Gastrocnemius medialis (tissue), 4 donors: Measurements from ENCODE around the gene DAGLA. TPM values are rescaled to one million over a fixed set of nuclear protein-coding genes. Genes with fewer than 3 reads are reported as not detected.

ENCODE experiments used
- ATAC-seq, 2 donors: fragments of 150-250 bp; one replicate each; pipeline ENCODE4 v1.9.1; 2016
- DNase-seq, 2 donors: peaks; one replicate each; pipeline ENCODE4 v3.0.0-alpha.2; 2019
- H3K27ac ChIP-seq, 4 donors: fragments of 200-600 bp; sonication (generic); 1 replicate in 1 of 4; 2 replicates in 3 of 4; pipeline ENCODE4 v1.5.1; 2016 to 2018; ENCODE audit warnings: mild to moderate bottlenecking in 2 of 4, moderate library complexity in 1 of 4
- H3K27me3 ChIP-seq, 3 donors: fragments of 200-600 bp; sonication (generic) in 2 of 3; 1 replicate in 1 of 3; 2 replicates in 2 of 3; pipeline versions ENCODE4 v1.5.1 to v1.6.0; 2016 to 2019; ENCODE audit warnings: mild to moderate bottlenecking in 1 of 3, moderate library complexity in 1 of 3
- H3K36me3 ChIP-seq, 2 donors: fragments of 200-600 bp; sonication (generic) in 1 of 2; one replicate each; pipeline ENCODE4 v1.5.1; 2017 to 2018
- H3K4me1 ChIP-seq, 2 donors: fragments of 200-600 bp; sonication (generic) in 1 of 2; one replicate each; pipeline ENCODE4 v1.5.1; 2016 to 2017; ENCODE audit warnings: mild to moderate bottlenecking in 2 of 2
- H3K4me3 ChIP-seq, 4 donors: fragments of 200-600 bp; sonication (generic) in 3 of 4; 1 replicate in 1 of 4; 2 replicates in 3 of 4; pipeline ENCODE4 v1.5.1; 2016 to 2019; ENCODE audit warnings: mild to moderate bottlenecking in 2 of 4
- H3K9me3 ChIP-seq, 3 donors: fragments of 200-600 bp; sonication (generic) in 2 of 3; 1 replicate in 1 of 3; 2 replicates in 2 of 3; pipeline ENCODE4 v1.5.1; 2016 to 2019
- CTCF ChIP-seq, 5 experiments: fragments of 450-650 bp in 3 of 5; fragments of 200-600 bp in 2 of 5; sonication (generic) in 2 of 5; IDR thresholded peaks in 4 of 5; conservative IDR thresholded peaks in 1 of 5; 1 replicate in 4 of 5; 2 replicates in 1 of 5; pipeline ENCODE4 v1.5.1; 2016 to 2019; ENCODE audit warnings: antibody characterized with exemption in 5 of 5, mild to moderate bottlenecking in 3 of 5, moderate library complexity in 3 of 5
- POLR2A ChIP-seq, 2 donors: fragments of 450-650 bp; IDR thresholded peaks; one replicate each; pipeline ENCODE4 v1.6.1; 2017; ENCODE audit warnings: antibody characterized with exemption in 2 of 2, mild to moderate bottlenecking in 2 of 2, moderate library complexity in 2 of 2
- in situ Hi-C, 4 donors: fragments of 200-750 bp; cut with MboI; loops; one replicate each; pipeline versions ENCODE4 v1.15.0 to v1.8.0; 2017; ENCODE audit warnings: low sequenced_read_pairs in 4 of 4
- intact Hi-C: fragments of 100-400 bp; cut with DNase I; formaldehyde crosslinking; loops from one replicate; pipeline ENCODE4 v1.15.1; 2023; ENCODE audit warnings: low total_unique reads
- total RNA-seq, 4 donors: library from RNA; depleted of rRNA; stranded (reverse); fragments of >200 nt; gene quantifications; one replicate each; pipeline versions ENCODE4 v1.1.0 to v1.2.3, GENCODE V29; 2016

The DAGLA gene
- total RNA-seq, 4 donors from 2014 or later, result 0.58 to 5.5 (median 2.9) TPM

GRCh38 chr11:61684870-61685616, 4.9 kb downstream of the DAGLA start:
- no peaks in the 10 kb centered on the region for H3K9me3 ChIP-seq
- in situ Hi-C loops (loop anchor here in 1 of 4 donors (5.0 kb wide), 1 partner anchor 47 kb away; no protein-coding TSS in a partner anchor), intact Hi-C loops (loop anchor here (5.0 kb wide), 1 partner anchor 533 kb away; no protein-coding TSS in a partner anchor)
- ATAC-seq (no peak), DNase-seq (no peak)
- no peaks in the 10 kb centered on the region for H3K27me3 ChIP-seq
- no peaks in the 10 kb centered on the region for H3K36me3 ChIP-seq
- H3K27ac ChIP-seq, result no peak overlapping the region
- H3K4me3 ChIP-seq, result no peak overlapping the region
- peaks cover 30 to 39% of the 10 kb centered on the region in 2 donors for H3K4me1 ChIP-seq
- TF ChIP-seq CTCF (IDR thresholded peaks at IDR 0.05 in 4 of 5, conservative IDR thresholded peaks at IDR 0.05 in 1 of 5) (no peak), POLR2A (IDR thresholded peaks at IDR 0.05) (no peak)

GRCh38 chr11:61685617-61685967, 5.4 kb downstream of the DAGLA start:
- Histone ChIP-seq H3K27me3 (no peaks in the 10 kb centered on the region), H3K4me1 (peaks cover 29 to 38% of the 10 kb centered on the region in 2 donors), H3K36me3 (no peaks in the 10 kb centered on the region), H3K27ac (no peak overlapping the region), H3K9me3 (no peaks in the 10 kb centered on the region), H3K4me3 (no peak overlapping the region)
- no peak for TF ChIP-seq POLR2A (IDR thresholded peaks at IDR 0.05)
- TF ChIP-seq CTCF (IDR thresholded peaks at IDR 0.05 in 4 of 5, conservative IDR thresholded peaks at IDR 0.05 in 1 of 5), result no peak
- intact Hi-C loops, result no loop called here
- in situ Hi-C loops, result no loop called here
- ATAC-seq (no peak), DNase-seq (no peak)

GRCh38 chr11:61686066-61686465, 5.9 kb downstream of the DAGLA start:
- TF ChIP-seq CTCF (IDR thresholded peaks at IDR 0.05 in 4 of 5, conservative IDR thresholded peaks at IDR 0.05 in 1 of 5) (no peak), POLR2A (IDR thresholded peaks at IDR 0.05) (no peak)
- Histone ChIP-seq H3K9me3 (no peaks in the 10 kb centered on the region), H3K4me3 (no peak overlapping the region), H3K27ac (no peak overlapping the region), H3K4me1 (peaks cover 25 to 35% of the 10 kb centered on the region in 2 donors), H3K27me3 (no peaks in the 10 kb centered on the region), H3K36me3 (no peaks in the 10 kb centered on the region)
- intact Hi-C loops (no loop called here), in situ Hi-C loops (no loop called here)
- ATAC-seq (no peak), DNase-seq (no peak)

- intact Hi-C loops (no loop called here), in situ Hi-C loops (no loop called here)
- Histone ChIP-seq H3K4me3 (no peak overlapping the region), H3K27ac (no peak overlapping the region), H3K27me3 (no peaks in the 10 kb centered on the region), H3K9me3 (no peaks in the 10 kb centered on the region), H3K36me3 (no peaks in the 10 kb centered on the region), H3K4me1 (peaks cover 25 to 35% of the 10 kb centered on the region in 2 donors)
- TF ChIP-seq POLR2A (IDR thresholded peaks at IDR 0.05) (no peak), CTCF (IDR thresholded peaks at IDR 0.05 in 4 of 5, conservative IDR thresholded peaks at IDR 0.05 in 1 of 5) (no peak)
- DNase-seq (no peak), ATAC-seq (no peak)
These were observed 6.3 kb downstream of the DAGLA start for GRCh38 chr11:61686469-61686868.
